Measurements from ENCODE around the gene MMRN2.
"Not testable (repeated sequence)": the region's sequence is repeated elsewhere in the genome, so short reads cannot be mapped to it uniquely, and the experiment has no call there.

Gene MMRN2

GRCh38 chr10:86955501-86956194, 1.8 kb downstream of the MMRN2 start:
- no peak for DNase-seq

GRCh38 chr10:86954681-86955500, 2.5 kb downstream of the MMRN2 start:
- DNase-seq: no peak

GRCh38 chr10:86953747-86954680, 3.4 kb downstream of the MMRN2 start:
- DNase-seq: no peak

- DNase-seq: not testable (repeated sequence)
Measured at GRCh38 chr10:86952697-86953096, 4.7 kb downstream of the MMRN2 start.

GRCh38 chr10:86952106-86952505, 5.3 kb downstream of the MMRN2 start:
- no peak for DNase-seq

GRCh38 chr10:86951184-86951761, 6.1 kb downstream of the MMRN2 start:
- no peak for DNase-seq

GRCh38 chr10:86950349-86950748, 7.1 kb downstream of the MMRN2 start:
- DNase-seq: no peak

- DNase-seq: not testable (repeated sequence)
Measured at GRCh38 chr10:86947806-86948205, 9.6 kb downstream of the MMRN2 start.

GRCh38 chr10:86946213-86947155, 10.9 kb downstream of the MMRN2 start:
- no peak for DNase-seq

GRCh38 chr10:86945361-86946212, 11.8 kb downstream of the MMRN2 start:
- no peak for DNase-seq

- no peak for DNase-seq
Measured at GRCh38 chr10:86944907-86945306, 12.5 kb downstream of the MMRN2 start.

GRCh38 chr10:86944471-86944870, 12.9 kb downstream of the MMRN2 start:
- DNase-seq: no peak

- DNase-seq: no peak
Measured at GRCh38 chr10:86944031-86944419, 13.4 kb downstream of the MMRN2 start.

- DNase-seq: no peak
Measured at GRCh38 chr10:86943316-86944030, 13.9 kb downstream of the MMRN2 start.

GRCh38 chr10:86942441-86943315, 14.7 kb downstream of the MMRN2 start:
- no peak for DNase-seq

GRCh38 chr10:86941991-86942421, 15.4 kb downstream of the MMRN2 start:
- no peak for DNase-seq

GRCh38 chr10:86941426-86941825, 16.0 kb downstream of the MMRN2 start:
- DNase-seq: no peak

GRCh38 chr10:86940677-86941076, 16.7 kb downstream of the MMRN2 start:
- no peak for DNase-seq

GRCh38 chr10:86940076-86940475, 17.3 kb downstream of the MMRN2 start:
- DNase-seq: not testable (repeated sequence)

Data from stimulated activated CD4-positive, alpha-beta T cell treated with anti-CD3 and anti-CD28 coated beads, Interleukin-2, amount 100 ng/mL, for 48 hours (primary cell).